H1 (cell line): ENCODE data around the gene SOHLH2. TPM values are rescaled to one million over a fixed set of nuclear protein-coding genes. Genes with fewer than 3 reads are reported as not detected.

Source experiments
- ASH2L ChIP-seq: fragments of 200-600, 300-600 bp; sonication (generic); IDR thresholded peaks from one replicate; pipeline ENCODE4 v1.7.1; 2017; ENCODE audit warnings: low read length
- BACH1 ChIP-seq: IDR thresholded peaks from 2 replicates; pipeline ENCODE4 v1.6.1; 2012; ENCODE audit warnings: low read length, improper control_type of control experiment
- EP300 ChIP-seq, 2 experiments: IDR thresholded peaks; 1 replicate in 1 of 2; 2 replicates in 1 of 2; pipeline ENCODE4 v1.6.1; 2011 to 2012; ENCODE audit warnings: low read depth in 2 of 2, low read length in 2 of 2, mild to moderate bottlenecking in 2 of 2, borderline replicate concordance in 1 of 2, inconsistent platforms in 1 of 2, moderate library complexity in 1 of 2
- FOSL1 ChIP-seq: IDR thresholded peaks from 2 replicates; pipeline ENCODE4 v1.6.1; 2011; ENCODE audit warnings: mild to moderate bottlenecking, low read depth, low read length, moderate library complexity; ENCODE audit not compliant: insufficient read depth
- RNF2 ChIP-seq: fragments of 200-900, 300-1000 bp; sonication (generic); IDR thresholded peaks from 2 replicates; pipeline ENCODE4 v1.7.1; 2016; ENCODE audit warnings: borderline replicate concordance, low read depth, mild to moderate bottlenecking, antibody characterized with exemption, low read length; ENCODE audit not compliant: poor library complexity, severe bottlenecking; ENCODE audit errors: missing control alignments
- SRF ChIP-seq: IDR thresholded peaks from 2 replicates; pipeline ENCODE4 v1.6.1; 2011; ENCODE audit warnings: mild to moderate bottlenecking, low read depth, low read length, moderate library complexity
- polyA plus RNA-seq, 7 experiments: library from polyadenylated mRNA; depleted of rRNA in 3 of 7; stranded (reverse) in 5 of 7; unstranded in 2 of 7; fragments of >200 nt in 5 of 7; fragments of 200-250 nt in 2 of 7; gene quantifications; 1 replicate in 5 of 7; 2 replicates in 1 of 7; 4 replicates in 1 of 7; pipeline versions ENCODE4 v1.2.1 to v1.2.3, GENCODE V29; 2011 to 2013; ENCODE audit warnings: missing spikeins in 2 of 7, mixed read lengths in 2 of 7
- total RNA-seq: library from RNA; stranded (reverse); fragmentation: NEBNext Ultra II Directional; extraction: Animal tissue kit (Norgen Biotek cat#: 25700); gene quantifications from 2 replicates; pipeline ENCODE4 v1.2.1, GENCODE V29; 2021

SOHLH2 gene
- total and polyA plus RNA-seq, 2 of the 8 experiments (the other 6 are each of a cell fraction or from before 2014, with no cell fraction given): 6.8 to 10.3 TPM

DNA sequence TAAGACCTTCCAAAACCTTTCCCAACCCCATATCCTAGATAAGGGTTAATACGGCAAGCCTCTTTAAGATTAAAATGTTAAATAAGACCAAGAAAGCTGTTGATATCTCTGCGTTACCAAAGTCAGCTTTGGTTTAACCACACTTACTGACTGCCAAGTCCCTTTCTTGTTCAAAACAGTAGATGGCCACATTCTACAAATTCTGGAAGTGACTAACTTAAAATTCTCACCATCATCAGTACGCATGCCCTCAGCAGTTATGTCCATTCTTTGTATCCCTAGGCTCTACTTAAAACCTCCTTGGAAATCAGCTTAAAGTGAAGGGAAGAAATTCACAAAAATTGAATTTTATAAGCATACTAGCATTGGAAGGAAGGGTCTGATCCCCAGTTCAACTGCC, 23.6 kb downstream of the SOHLH2 start (continued):
- TF ChIP-seq ASH2L: no peak
- TF ChIP-seq EP300 (IDR thresholded peaks at IDR 0.05; ENCODE audit: borderline replicate concordance in 1 of 2, low read depth in 2 of 2, low read length in 2 of 2): no peak
- TF ChIP-seq FOSL1: no peak
- TF ChIP-seq SRF: no peak
- no peak for TF ChIP-seq BACH1
- no peak for TF ChIP-seq RNF2
- TF ChIP-seq, all 59 proteins: peak for 0
